ENCODE data around the gene FAM181A. TPM values are rescaled to one million over a fixed set of nuclear protein-coding genes. Genes with fewer than 3 reads are reported as not detected.

The FAM181A gene
- total RNA-seq, 1 experiment from 2014 or later = not detected

GRCh38 chr14:93974299-93974698 lies 47.2 kb downstream of the FAM181A start:
- no peaks in the 10 kb centered on the region for H3K79me2 ChIP-seq (ENCODE audit: insufficient read depth, low read length)
- WGBS (ENCODE audit: extremely low coverage, insufficient read length, low lambda C conversion rate) = no CpG with 5 or more reads among the region's 6 CpGs
- H3K27ac ChIP-seq (ENCODE audit: insufficient read length, low read depth, low read length) = no peak overlapping the region
- H3K4me1 ChIP-seq (ENCODE audit: insufficient read depth, low read length) = no peaks in the 10 kb centered on the region; the same call in 1 of the 2 replicates
- H3K18ac ChIP-seq (ENCODE audit: insufficient read length, low read depth, low read length) = no peak overlapping the region
- H3K23ac ChIP-seq (ENCODE audit: insufficient read length, low read depth, low read length) = no peak overlapping the region
- no peaks in the 10 kb centered on the region for H3K23me2 ChIP-seq (ENCODE audit: insufficient read length, low read depth, low read length, poor library complexity, severe bottlenecking)
- Mint-ChIP-seq H3K27me3 (ENCODE audit: low read depth) (peaks cover 2% of the 10 kb centered on the region; the same call in 1 of the 2 replicates), H3K27ac (peak overlapping the region in 2 of 3 experiments; percentile 57 to 74; a peak in 2 of 7 replicates), H3K9me3 (no peaks in the 10 kb centered on the region), H3K4me1 (peaks cover 14 to 19% of the 10 kb centered on the region in 2 experiments), H3K4me3 (no peak overlapping the region; a peak in 1 of 5 replicates), H3K36me3 (ENCODE audit: insufficient read depth in 1 of 3, low read depth in 3 of 3) (no peaks in the 10 kb centered on the region)
- no peak overlapping the region for H2BK5ac ChIP-seq (ENCODE audit: insufficient read length, low read length)
- H4K20me1 ChIP-seq (ENCODE audit: control insufficient read depth, insufficient read depth, insufficient read length) = no peaks in the 10 kb centered on the region
- H3K9ac ChIP-seq (ENCODE audit: extremely low read depth, insufficient read length, low read length) = no peak overlapping the region
- no peak overlapping the region for H4K91ac ChIP-seq (ENCODE audit: insufficient read length, low read depth, low read length)
- H2BK12ac ChIP-seq (ENCODE audit: insufficient read length, low read depth, low read length) = no peak overlapping the region
- TF ChIP-seq, protein P1, sequence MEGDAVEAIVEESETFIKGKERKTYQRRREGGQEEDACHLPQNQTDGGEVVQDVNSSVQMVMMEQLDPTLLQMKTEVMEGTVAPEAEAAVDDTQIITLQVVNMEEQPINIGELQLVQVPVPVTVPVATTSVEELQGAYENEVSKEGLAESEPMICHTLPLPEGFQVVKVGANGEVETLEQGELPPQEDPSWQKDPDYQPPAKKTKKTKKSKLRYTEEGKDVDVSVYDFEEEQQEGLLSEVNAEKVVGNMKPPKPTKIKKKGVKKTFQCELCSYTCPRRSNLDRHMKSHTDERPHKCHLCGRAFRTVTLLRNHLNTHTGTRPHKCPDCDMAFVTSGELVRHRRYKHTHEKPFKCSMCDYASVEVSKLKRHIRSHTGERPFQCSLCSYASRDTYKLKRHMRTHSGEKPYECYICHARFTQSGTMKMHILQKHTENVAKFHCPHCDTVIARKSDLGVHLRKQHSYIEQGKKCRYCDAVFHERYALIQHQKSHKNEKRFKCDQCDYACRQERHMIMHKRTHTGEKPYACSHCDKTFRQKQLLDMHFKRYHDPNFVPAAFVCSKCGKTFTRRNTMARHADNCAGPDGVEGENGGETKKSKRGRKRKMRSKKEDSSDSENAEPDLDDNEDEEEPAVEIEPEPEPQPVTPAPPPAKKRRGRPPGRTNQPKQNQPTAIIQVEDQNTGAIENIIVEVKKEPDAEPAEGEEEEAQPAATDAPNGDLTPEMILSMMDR (conservative IDR thresholded peaks at IDR 0.05) = no peak
- no peak overlapping the region for H3K4me2 ChIP-seq (ENCODE audit: insufficient read depth, insufficient read length, low read length)
- H3K9me3 ChIP-seq (ENCODE audit: control insufficient read depth, low read depth, low read length) = no peaks in the 10 kb centered on the region
- H2BK15ac ChIP-seq (ENCODE audit: low read depth, low read length) = no peak overlapping the region
- no peaks in the 10 kb centered on the region for H3K79me1 ChIP-seq (ENCODE audit: insufficient read depth, low read depth, low read length, poor library complexity, severe bottlenecking)
- H3K27me3 ChIP-seq (ENCODE audit: insufficient read depth, low read length) = no peaks in the 10 kb centered on the region
- H3K56ac ChIP-seq (ENCODE audit: insufficient read length, low read depth, low read length) = no peak overlapping the region
- H3K4ac ChIP-seq (ENCODE audit: low read depth, low read length) = no peak overlapping the region
- H4K5ac ChIP-seq (ENCODE audit: insufficient read length, low read depth, low read length) = no peak overlapping the region
- no peak overlapping the region for H4K8ac ChIP-seq (replicated peaks; ENCODE audit: insufficient read length, low read depth, low read length)
- H2BK120ac ChIP-seq (ENCODE audit: low read depth, low read length, poor library complexity, severe bottlenecking) = no peak overlapping the region
- no peak overlapping the region for H2AK5ac ChIP-seq (ENCODE audit: insufficient read length, low read length)
- H3T11ph ChIP-seq (ENCODE audit: low read length) = no peak overlapping the region
- no peak overlapping the region for H2BK20ac ChIP-seq (ENCODE audit: low read depth, low read length, poor library complexity, severe bottlenecking)
- DNase-seq = no peak
- H3K14ac ChIP-seq (ENCODE audit: insufficient read depth, low read length) = no peak overlapping the region
- no peak overlapping the region for H2AFZ ChIP-seq (ENCODE audit: low read length)

All from H9 (cell line).